Measurements from ENCODE around the gene CNN2.

- TF ChIP-seq, protein P1, sequence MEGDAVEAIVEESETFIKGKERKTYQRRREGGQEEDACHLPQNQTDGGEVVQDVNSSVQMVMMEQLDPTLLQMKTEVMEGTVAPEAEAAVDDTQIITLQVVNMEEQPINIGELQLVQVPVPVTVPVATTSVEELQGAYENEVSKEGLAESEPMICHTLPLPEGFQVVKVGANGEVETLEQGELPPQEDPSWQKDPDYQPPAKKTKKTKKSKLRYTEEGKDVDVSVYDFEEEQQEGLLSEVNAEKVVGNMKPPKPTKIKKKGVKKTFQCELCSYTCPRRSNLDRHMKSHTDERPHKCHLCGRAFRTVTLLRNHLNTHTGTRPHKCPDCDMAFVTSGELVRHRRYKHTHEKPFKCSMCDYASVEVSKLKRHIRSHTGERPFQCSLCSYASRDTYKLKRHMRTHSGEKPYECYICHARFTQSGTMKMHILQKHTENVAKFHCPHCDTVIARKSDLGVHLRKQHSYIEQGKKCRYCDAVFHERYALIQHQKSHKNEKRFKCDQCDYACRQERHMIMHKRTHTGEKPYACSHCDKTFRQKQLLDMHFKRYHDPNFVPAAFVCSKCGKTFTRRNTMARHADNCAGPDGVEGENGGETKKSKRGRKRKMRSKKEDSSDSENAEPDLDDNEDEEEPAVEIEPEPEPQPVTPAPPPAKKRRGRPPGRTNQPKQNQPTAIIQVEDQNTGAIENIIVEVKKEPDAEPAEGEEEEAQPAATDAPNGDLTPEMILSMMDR (IDR thresholded peaks at IDR 0.05) = no peak
- no peak for TF ChIP-seq POLR2A (IDR thresholded peaks at IDR 0.05)
Measured at GRCh38 chr19:1054102-1055027, 28.0 kb downstream of the CNN2 start.
